ENCODE data around the gene TNPO1. TPM values are rescaled to one million over a fixed set of nuclear protein-coding genes. Genes with fewer than 3 reads are reported as not detected.

TNPO1 gene
- total and polyA plus RNA-seq, 2 of the 8 experiments (the other 6 are each of a cell fraction or from before 2014, with no cell fraction given), result 38.5 to 211 TPM

GRCh38 chr5:72811849-72812248 is 4.6 kb upstream of the TNPO1 start:
- Histone ChIP-seq H3K18ac (ENCODE audit: extremely low read depth, low read length) (no peak overlapping the region), H2AFZ (ENCODE audit: low read length) (no peak overlapping the region), H2AK5ac (ENCODE audit: low read depth, low read length) (no peak overlapping the region), H3K36me3 (ENCODE audit: control insufficient read depth in 2 of 4, insufficient read depth in 4 of 4, low read length in 3 of 4) (no peaks in the 10 kb centered on the region), H2BK20ac (ENCODE audit: low read length) (no peak overlapping the region), H4K91ac (replicated peaks; ENCODE audit: insufficient read length, low read length) (no peak overlapping the region), H2BK120ac (replicated peaks; ENCODE audit: low read depth, low read length) (no peak overlapping the region), H4K5ac (ENCODE audit: insufficient read length, low read depth, low read length) (no peak overlapping the region), H4K8ac (ENCODE audit: extremely low read depth, insufficient read depth, low read length) (no peak overlapping the region), H3K14ac (ENCODE audit: insufficient read length) (no peak overlapping the region), H3K27ac (ENCODE audit: low read depth, low read length) (no peak overlapping the region), H3K79me1 (ENCODE audit: low read depth, low read length) (no peaks in the 10 kb centered on the region), H3K4me3 (ENCODE audit: extremely low read depth in 1 of 4, insufficient read depth in 2 of 4, low read depth in 3 of 4, low read length in 4 of 4) (no peak overlapping the region), H3K4me2 (ENCODE audit: insufficient read depth in 1 of 2, low read depth in 2 of 2, low read length in 2 of 2) (no peak overlapping the region), H3K9me3 (ENCODE audit: insufficient read depth in 2 of 2, low read depth in 1 of 2, low read length in 1 of 2) (peaks cover 0 to 2% of the 10 kb centered on the region in 2 experiments; a peak in 1 of 4 replicates), H4K20me1 (replicated peaks in 1 of 2; ENCODE audit: control insufficient read depth in 1 of 2, insufficient read depth in 2 of 2, low read length in 2 of 2) (no peaks in the 10 kb centered on the region), H3K23me2 (ENCODE audit: low read depth, low read length) (peaks cover 4% of the 10 kb centered on the region; the same call in 1 of the 2 replicates), H2BK15ac (ENCODE audit: low read length) (no peak overlapping the region), H3K9ac (replicated peaks in 1 of 4; ENCODE audit: extremely low read depth in 1 of 4, low read depth in 3 of 4, low read length in 3 of 4) (no peak overlapping the region), H3K56ac (replicated peaks; ENCODE audit: insufficient read length, low read depth, low read length) (no peak overlapping the region), H2BK12ac (ENCODE audit: low read depth, low read length) (no peak overlapping the region), H3K4ac (replicated peaks; ENCODE audit: insufficient read length, low read depth, low read length) (no peak overlapping the region), H3K23ac (ENCODE audit: insufficient read length) (no peak overlapping the region), H3K27me3 (replicated peaks in 1 of 4; ENCODE audit: control insufficient read depth in 3 of 4, extremely low read depth in 1 of 4, insufficient read depth in 3 of 4, low read length in 3 of 4) (no peaks in the 10 kb centered on the region), H3K4me1 (replicated peaks in 1 of 4; ENCODE audit: control insufficient read depth in 3 of 4, insufficient read depth in 4 of 4, low read length in 3 of 4) (no peaks in the 10 kb centered on the region), H3K79me2 (ENCODE audit: control insufficient read depth in 1 of 2, insufficient read depth in 2 of 2, low read length in 2 of 2) (no peaks in the 10 kb centered on the region), H2BK5ac (ENCODE audit: low read depth, low read length) (no peak overlapping the region)
- DNase-seq (ENCODE audit: low read depth in 1 of 2, low spot score in 2 of 2), result no peak
- no peak for FAIRE-seq
- ChIA-PET CTCF (ENCODE audit: partially characterized antibody) (no interaction called here), POLR2A (ENCODE audit: partially characterized antibody) (no interaction called here)
- WGBS, 2 experiments (ENCODE audit: extremely low coverage in 1 of 2, insufficient coverage in 1 of 2, insufficient read length in 1 of 2, insufficient replicate concordance in 2 of 2, low coverage in 1 of 2, low lambda C conversion rate in 2 of 2, missing lambda C conversion rate in 1 of 2), result 80% methylated on average over 1 of the region's 1 CpG; no CpG with 5 or more reads in 1 of the 2 experiments
- TF ChIP-seq SAP30 (IDR thresholded peaks at IDR 0.05; ENCODE audit: insufficient read depth, insufficient replicate concordance, low read length) (no peak), MAX (IDR thresholded peaks at IDR 0.05) (no peak), NANOG (IDR thresholded peaks at IDR 0.05; ENCODE audit: insufficient read depth, low read depth, low read length, poor library complexity, severe bottlenecking) (no peak)

All from H1 (cell line).